GM12878 (cell line): ENCODE results near the gene ITGA8.

Experiments
- ATF2 ChIP-seq: IDR thresholded peaks from 2 replicates; pipeline ENCODE4 v1.6.1; 2012; ENCODE audit warnings: low read length, inconsistent platforms
- BMI1 ChIP-seq: fragments of 450-650 bp; IDR thresholded peaks from 2 replicates; pipeline ENCODE4 v1.6.1; 2016; ENCODE audit warnings: mild to moderate bottlenecking, moderate library complexity, borderline replicate concordance
- CEBPZ ChIP-seq: fragments of 150-350 bp; IDR thresholded peaks from 2 replicates; pipeline ENCODE4 v1.6.1; 2016; ENCODE audit warnings: low read depth, low read length
- CTCF ChIP-seq, 3 experiments: IDR thresholded peaks in 2 of 3; conservative IDR thresholded peaks in 1 of 3; 2 replicates each; pipeline ENCODE4 v1.5.1; 2011; ENCODE audit warnings: low read depth in 3 of 3, low read length in 3 of 3, mild to moderate bottlenecking in 3 of 3, control low read depth in 2 of 3, moderate library complexity in 2 of 3, inconsistent platforms in 1 of 3, mixed read lengths in 1 of 3; ENCODE audit not compliant: control insufficient read depth in 2 of 3, insufficient read depth in 1 of 3; ENCODE audit errors: extremely low read depth in 1 of 3
- EZH2 ChIP-seq: IDR thresholded peaks from 2 replicates; pipeline ENCODE4 v1.6.1; 2012; ENCODE audit warnings: low read depth, mild to moderate bottlenecking, control low read depth, inconsistent platforms, low read length, borderline replicate concordance; ENCODE audit not compliant: control insufficient read depth
- MAX ChIP-seq: IDR thresholded peaks from 2 replicates; pipeline ENCODE4 v1.6.1; 2012; ENCODE audit warnings: low read depth, low read length, improper control_type of control experiment
- NR2C2 ChIP-seq: IDR thresholded peaks from 2 replicates; pipeline ENCODE4 v1.6.1; 2011; ENCODE audit warnings: borderline replicate concordance, low read depth; ENCODE audit not compliant: control insufficient read depth, insufficient read length
- POLR2A ChIP-seq: IDR thresholded peaks from 2 replicates; pipeline ENCODE4 v1.6.1; 2011; ENCODE audit warnings: low read depth, mild to moderate bottlenecking, low read length
- RFX5 ChIP-seq: IDR thresholded peaks from 2 replicates; pipeline ENCODE4 v1.6.1; 2011; ENCODE audit warnings: low read depth, low read length, improper control_type of control experiment
- SMARCA5 ChIP-seq: fragments of 450-650 bp; IDR thresholded peaks from 2 replicates; pipeline ENCODE4 v1.6.1; 2017; ENCODE audit warnings: mild to moderate bottlenecking
- SUZ12 ChIP-seq: fragments of 200-600 bp; sonication (generic); IDR thresholded peaks from one replicate; pipeline ENCODE4 v1.6.1; 2018; ENCODE audit warnings: antibody characterized with exemption, mild to moderate bottlenecking; ENCODE audit not compliant: unreplicated experiment
- TAF1 ChIP-seq: IDR thresholded peaks from 2 replicates; pipeline ENCODE4 v1.6.1; 2011; ENCODE audit warnings: mild to moderate bottlenecking, low read depth, low read length, borderline replicate concordance
- ZBED1 ChIP-seq: IDR thresholded peaks from 2 replicates; pipeline ENCODE4 v1.6.1; 2016; ENCODE audit warnings: borderline replicate concordance
- ZNF274 ChIP-seq: IDR thresholded peaks from one replicate; pipeline ENCODE4 v1.8.0; 2011; ENCODE audit not compliant: insufficient read length, insufficient read depth

- no peak for TF ChIP-seq SUZ12
- no peak for TF ChIP-seq SMARCA5
- no peak for TF ChIP-seq ZBED1
- no peak for TF ChIP-seq POLR2A
- TF ChIP-seq EZH2: no peak
- no peak for TF ChIP-seq MAX
- TF ChIP-seq CTCF (IDR thresholded peaks at IDR 0.05 in 2 of 3, conservative IDR thresholded peaks at IDR 0.05 in 1 of 3; ENCODE audit: control insufficient read depth in 2 of 3, extremely low read depth in 1 of 3, insufficient read depth in 1 of 3, low read depth in 3 of 3, low read length in 3 of 3): no peak
- no peak for TF ChIP-seq BMI1
- no peak for TF ChIP-seq ATF2
- TF ChIP-seq CEBPZ: no peak
- TF ChIP-seq ZNF274: no peak
- no peak for TF ChIP-seq RFX5
- TF ChIP-seq TAF1: no peak
- no peak for TF ChIP-seq NR2C2
Observed at GRCh38 chr10:15745751-15746150, 26.0 kb upstream of the ITGA8 start.
